ENCODE measurements around the gene LPXN. TPM values are rescaled to one million over a fixed set of nuclear protein-coding genes. Genes with fewer than 3 reads are reported as not detected.

LPXN gene
- total and polyA plus RNA-seq, 2 experiments from 2014 or later, result 2.3 to 3.2 TPM

DNA sequence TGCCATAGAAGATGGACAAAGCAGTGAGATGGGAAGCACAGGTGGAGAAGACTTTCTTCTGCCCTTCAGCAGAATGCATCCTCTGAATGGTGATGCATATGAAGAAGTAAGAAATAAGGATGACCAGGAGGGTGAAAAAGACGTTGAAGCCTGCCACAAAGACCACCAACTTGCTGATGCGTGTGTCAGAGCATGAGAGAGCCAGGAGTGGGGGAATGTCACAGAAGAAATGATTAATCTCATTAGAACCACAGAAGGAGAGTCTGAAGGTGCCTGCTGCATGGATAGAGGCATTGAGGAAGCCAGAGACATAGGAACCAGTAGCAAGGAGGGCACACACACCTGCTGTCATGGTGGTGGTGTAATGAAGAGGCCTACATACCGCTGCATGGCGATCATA lies 68.3 kb downstream of the LPXN start:
- WGBS (ENCODE audit: low lambda C conversion rate, missing lambda C conversion rate), result 85% methylated on average over 4 of the region's 4 CpGs
- Histone ChIP-seq H4K20me1 (ENCODE audit: insufficient read depth, poor library complexity, severe bottlenecking) (no peaks in the 10 kb centered on the region), H3K4me3 (no peak overlapping the region), H3K36me3 (replicated peaks; ENCODE audit: insufficient read depth, low read depth) (no peaks in the 10 kb centered on the region), H2AFZ (no peak overlapping the region), H3K4me1 (ENCODE audit: insufficient read depth) (no peaks in the 10 kb centered on the region), H3K27me3 (no peaks in the 10 kb centered on the region), H3K4me2 (no peak overlapping the region), H3K27ac (no peak overlapping the region), H3K9me2 (replicated peaks; ENCODE audit: insufficient read depth) (no peaks in the 10 kb centered on the region), H3K79me2 (no peaks in the 10 kb centered on the region), H3K9me3 (ENCODE audit: low read depth) (no peaks in the 10 kb centered on the region)
- DNase-seq (ENCODE audit: low spot score), result no peak
- TF ChIP-seq, protein P1, sequence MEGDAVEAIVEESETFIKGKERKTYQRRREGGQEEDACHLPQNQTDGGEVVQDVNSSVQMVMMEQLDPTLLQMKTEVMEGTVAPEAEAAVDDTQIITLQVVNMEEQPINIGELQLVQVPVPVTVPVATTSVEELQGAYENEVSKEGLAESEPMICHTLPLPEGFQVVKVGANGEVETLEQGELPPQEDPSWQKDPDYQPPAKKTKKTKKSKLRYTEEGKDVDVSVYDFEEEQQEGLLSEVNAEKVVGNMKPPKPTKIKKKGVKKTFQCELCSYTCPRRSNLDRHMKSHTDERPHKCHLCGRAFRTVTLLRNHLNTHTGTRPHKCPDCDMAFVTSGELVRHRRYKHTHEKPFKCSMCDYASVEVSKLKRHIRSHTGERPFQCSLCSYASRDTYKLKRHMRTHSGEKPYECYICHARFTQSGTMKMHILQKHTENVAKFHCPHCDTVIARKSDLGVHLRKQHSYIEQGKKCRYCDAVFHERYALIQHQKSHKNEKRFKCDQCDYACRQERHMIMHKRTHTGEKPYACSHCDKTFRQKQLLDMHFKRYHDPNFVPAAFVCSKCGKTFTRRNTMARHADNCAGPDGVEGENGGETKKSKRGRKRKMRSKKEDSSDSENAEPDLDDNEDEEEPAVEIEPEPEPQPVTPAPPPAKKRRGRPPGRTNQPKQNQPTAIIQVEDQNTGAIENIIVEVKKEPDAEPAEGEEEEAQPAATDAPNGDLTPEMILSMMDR (IDR thresholded peaks at IDR 0.05; ENCODE audit: poor library complexity), result no peak

DNA sequence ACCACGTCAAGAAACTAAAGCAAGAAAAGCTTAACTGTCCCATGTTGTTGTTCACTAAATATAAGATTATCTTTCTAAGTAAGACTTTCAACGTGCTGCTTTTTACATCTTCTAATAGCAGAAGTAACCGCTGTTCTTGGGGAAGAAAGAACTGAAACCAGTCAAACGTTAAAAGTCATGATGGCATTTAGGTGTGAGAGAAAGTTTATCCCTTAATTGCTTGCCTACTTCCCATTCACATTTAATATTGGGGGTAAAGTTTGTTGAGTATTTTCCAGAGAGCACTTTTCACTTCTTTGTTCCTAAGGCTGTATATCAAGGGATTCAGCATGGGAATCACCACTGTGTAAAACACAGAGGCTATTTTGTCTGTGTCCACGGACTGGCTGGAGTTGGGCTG lies 68.7 kb downstream of the LPXN start:
- H3K27ac ChIP-seq, result no peak overlapping the region
- H3K4me2 ChIP-seq, result no peak overlapping the region
- no peaks in the 10 kb centered on the region for H3K79me2 ChIP-seq
- H3K36me3 ChIP-seq (replicated peaks; ENCODE audit: insufficient read depth, low read depth), result no peaks in the 10 kb centered on the region
- H3K9me3 ChIP-seq (ENCODE audit: low read depth), result no peaks in the 10 kb centered on the region
- WGBS (ENCODE audit: low lambda C conversion rate, missing lambda C conversion rate), result 76% methylated on average over 5 of the region's 5 CpGs
- DNase-seq (ENCODE audit: low spot score), result no peak
- H3K9me2 ChIP-seq (replicated peaks; ENCODE audit: insufficient read depth), result no peaks in the 10 kb centered on the region
- no peak overlapping the region for H3K4me3 ChIP-seq
- H2AFZ ChIP-seq, result no peak overlapping the region
- TF ChIP-seq, protein P1 (IDR thresholded peaks at IDR 0.05; ENCODE audit: poor library complexity), result no peak
- TF ChIP-seq EZH2 (IDR thresholded peaks at IDR 0.05; ENCODE audit: borderline replicate concordance), result no peak
- H3K4me1 ChIP-seq (ENCODE audit: insufficient read depth), result no peaks in the 10 kb centered on the region
- no peaks in the 10 kb centered on the region for H3K27me3 ChIP-seq
- no peaks in the 10 kb centered on the region for H4K20me1 ChIP-seq (ENCODE audit: insufficient read depth, poor library complexity, severe bottlenecking)

DNA sequence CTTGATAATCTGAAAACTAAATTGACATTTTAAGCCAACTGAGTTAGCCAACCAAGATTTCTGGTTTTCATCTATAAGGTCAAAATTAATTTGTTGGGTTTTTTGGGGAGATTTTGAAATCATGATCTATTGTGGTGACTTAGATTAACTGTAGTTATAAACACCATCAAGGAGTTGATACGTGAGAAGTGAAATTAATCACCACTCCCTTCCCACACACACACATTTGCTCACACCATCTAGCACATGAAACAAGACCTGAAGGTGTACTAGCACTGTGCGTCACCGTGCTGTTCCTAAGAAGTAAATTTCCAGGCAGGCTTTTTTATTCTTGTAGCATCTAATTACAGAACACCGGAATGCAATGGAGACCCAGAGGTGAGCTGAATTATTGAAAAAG lies 69.8 kb downstream of the LPXN start:
- Histone ChIP-seq H3K9me2 (replicated peaks; ENCODE audit: insufficient read depth) (no peaks in the 10 kb centered on the region), H3K27me3 (no peaks in the 10 kb centered on the region), H3K4me1 (ENCODE audit: insufficient read depth) (no peaks in the 10 kb centered on the region), H3K9me3 (ENCODE audit: low read depth) (no peaks in the 10 kb centered on the region), H3K4me2 (no peak overlapping the region), H3K79me2 (no peaks in the 10 kb centered on the region), H4K20me1 (ENCODE audit: insufficient read depth, poor library complexity, severe bottlenecking) (no peaks in the 10 kb centered on the region), H3K4me3 (no peak overlapping the region), H2AFZ (no peak overlapping the region), H3K27ac (no peak overlapping the region), H3K36me3 (replicated peaks; ENCODE audit: insufficient read depth, low read depth) (no peaks in the 10 kb centered on the region)
- TF ChIP-seq EZH2phosphoT487 (IDR thresholded peaks at IDR 0.05; ENCODE audit: low read depth, severe bottlenecking, unreplicated experiment) (no peak), EZH2 (IDR thresholded peaks at IDR 0.05; ENCODE audit: borderline replicate concordance) (no peak)
- TF ChIP-seq, protein P1 (IDR thresholded peaks at IDR 0.05; ENCODE audit: poor library complexity), result no peak
- WGBS (ENCODE audit: low lambda C conversion rate, missing lambda C conversion rate), result 94% methylated on average over 4 of the region's 4 CpGs
- DNase-seq (ENCODE audit: low spot score), result no peak

DNA sequence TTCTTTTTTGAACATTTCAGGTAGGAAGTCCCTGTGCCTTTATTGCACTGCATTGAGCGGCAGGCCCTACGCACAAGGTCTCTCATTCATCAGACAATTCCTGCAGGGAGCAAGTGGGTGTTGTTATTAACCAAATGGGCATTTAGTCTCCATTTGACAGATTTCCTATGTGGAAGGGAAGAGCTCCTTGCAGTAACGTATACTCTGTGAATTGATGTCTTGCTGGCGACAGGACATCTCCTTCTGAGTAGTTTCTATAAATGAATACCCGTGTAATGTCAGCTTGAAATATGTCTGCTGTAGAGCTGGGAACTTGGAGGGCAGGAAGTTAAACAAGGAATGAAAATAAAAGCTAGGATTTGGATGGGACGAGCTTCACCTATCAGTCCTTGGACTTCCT lies 71.4 kb downstream of the LPXN start:
- no peak for TF ChIP-seq EZH2 (IDR thresholded peaks at IDR 0.05; ENCODE audit: borderline replicate concordance)
- TF ChIP-seq, protein P1 (IDR thresholded peaks at IDR 0.05; ENCODE audit: poor library complexity), result no peak
- no peak for TF ChIP-seq EZH2phosphoT487 (IDR thresholded peaks at IDR 0.05; ENCODE audit: low read depth, severe bottlenecking, unreplicated experiment)
- Histone ChIP-seq H3K4me2 (no peak overlapping the region), H2AFZ (no peak overlapping the region), H3K9me2 (replicated peaks; ENCODE audit: insufficient read depth) (no peaks in the 10 kb centered on the region), H3K79me2 (no peaks in the 10 kb centered on the region), H3K27me3 (no peaks in the 10 kb centered on the region), H3K36me3 (replicated peaks; ENCODE audit: insufficient read depth, low read depth) (no peaks in the 10 kb centered on the region), H3K9me3 (ENCODE audit: low read depth) (no peaks in the 10 kb centered on the region), H3K4me1 (ENCODE audit: insufficient read depth) (no peaks in the 10 kb centered on the region), H3K27ac (no peak overlapping the region), H4K20me1 (ENCODE audit: insufficient read depth, poor library complexity, severe bottlenecking) (no peaks in the 10 kb centered on the region), H3K4me3 (no peak overlapping the region)
- DNase-seq (ENCODE audit: low spot score), result no peak
- WGBS (ENCODE audit: low lambda C conversion rate, missing lambda C conversion rate), result 90% methylated on average over 6 of the region's 6 CpGs

All from hepatocyte (in vitro differentiated cells).